HG03520 (cell line): ENCODE measurements around the gene MEIS1.

ENCODE experiments used
- ATAC-seq: cut with Tn5 transposase; IDR thresholded peaks from one replicate; pipeline ENCODE4 v1.9.1; 2021; ENCODE audit warnings: mild to moderate bottlenecking, moderate library complexity; ENCODE audit not compliant: unreplicated experiment

MEIS1 gene

DNA sequence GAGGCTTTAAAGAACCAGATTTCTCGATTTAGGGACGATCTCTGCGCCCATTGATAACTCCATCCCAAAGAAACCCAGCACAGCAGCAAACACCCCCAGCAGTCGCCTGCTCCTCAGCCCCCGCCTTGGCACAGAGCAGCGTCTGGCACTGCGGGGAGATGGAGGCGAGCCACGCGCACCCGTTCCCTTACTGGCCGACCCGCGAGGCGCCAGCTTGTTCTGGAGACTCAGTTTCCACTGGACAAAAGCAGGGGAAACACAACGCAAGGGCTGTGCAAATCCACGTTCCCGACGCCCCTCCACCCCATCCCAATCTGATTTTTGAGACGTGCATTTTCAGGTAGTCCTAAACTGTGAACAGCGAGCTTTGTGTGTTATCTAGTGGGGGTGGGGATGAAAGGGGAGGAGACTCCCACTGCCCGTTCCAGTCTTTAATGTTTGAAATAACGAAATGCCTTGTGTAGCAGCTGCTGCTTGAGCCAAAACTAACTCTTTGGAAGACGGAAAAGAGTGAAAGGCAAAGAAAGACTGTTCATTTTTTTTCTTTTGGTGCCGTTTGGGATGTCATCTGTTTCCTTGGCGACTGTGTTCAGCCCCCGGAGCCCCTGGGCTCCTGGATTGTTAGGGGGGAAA is 143.2 kb downstream of the MEIS1 start:
- ATAC-seq: no peak

DNA sequence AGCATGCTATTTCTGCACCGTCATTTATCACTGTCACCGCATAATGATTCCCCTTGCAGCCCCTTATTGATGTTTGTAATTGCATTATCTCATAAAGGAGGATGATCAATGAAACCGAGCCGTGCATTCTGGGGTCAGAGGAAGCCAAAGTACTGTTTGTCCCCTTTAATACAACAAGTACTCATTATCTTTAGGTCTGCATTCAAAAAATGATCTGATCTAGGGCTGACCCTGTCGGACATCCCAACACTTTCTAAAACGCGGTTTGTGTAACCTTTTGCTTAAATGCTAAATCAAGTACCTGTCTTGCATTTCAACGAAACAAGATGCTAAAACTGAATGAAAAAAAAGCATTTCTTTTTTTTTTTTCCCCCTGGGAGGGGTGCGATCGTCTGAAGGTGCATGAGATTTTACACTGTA is 143.8 kb downstream of the MEIS1 start:
- ATAC-seq: no peak

DNA sequence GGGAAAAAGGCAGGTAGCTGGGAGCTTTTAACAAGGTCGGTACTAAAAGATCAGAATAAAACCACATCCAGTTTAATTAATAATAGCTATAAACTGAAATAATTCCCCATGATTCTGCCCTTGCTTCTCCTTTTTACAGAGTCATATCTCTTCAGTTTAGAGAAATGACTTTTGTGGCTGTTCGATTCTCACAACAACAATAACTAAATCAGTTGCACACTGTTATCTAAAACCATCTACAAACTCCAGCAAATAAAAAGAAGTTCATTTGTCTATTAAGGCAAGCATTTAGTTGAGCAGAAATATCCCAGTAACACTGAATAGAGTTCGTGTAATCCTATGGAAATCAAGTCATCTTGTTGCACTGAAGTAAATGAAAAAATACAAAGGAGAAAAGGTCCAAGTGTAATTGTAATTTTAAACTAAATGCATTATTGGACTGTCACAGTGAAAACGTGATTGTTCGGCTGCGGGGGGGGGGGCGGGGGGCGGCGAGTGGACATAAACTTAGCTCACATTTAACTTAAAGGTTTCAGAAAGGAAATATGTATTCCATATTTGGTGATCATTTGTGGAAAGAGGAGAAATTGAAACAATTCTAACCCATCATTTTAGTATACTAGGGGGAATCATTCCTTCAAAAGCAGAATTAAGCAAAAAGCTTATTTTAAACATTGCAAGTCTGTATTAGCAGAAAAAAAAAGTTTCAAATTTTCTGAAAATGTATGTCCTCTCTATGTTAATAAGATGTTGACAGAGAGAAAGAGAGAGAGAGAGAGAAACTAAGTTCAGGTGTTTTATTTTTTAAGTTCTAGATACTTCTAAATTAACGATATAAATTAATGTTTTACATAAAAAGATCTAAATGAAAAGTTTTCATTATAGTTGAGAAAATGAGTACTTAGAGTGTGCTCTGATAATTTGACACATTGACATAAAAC is 144.5 kb downstream of the MEIS1 start:
- ATAC-seq: no peak

DNA sequence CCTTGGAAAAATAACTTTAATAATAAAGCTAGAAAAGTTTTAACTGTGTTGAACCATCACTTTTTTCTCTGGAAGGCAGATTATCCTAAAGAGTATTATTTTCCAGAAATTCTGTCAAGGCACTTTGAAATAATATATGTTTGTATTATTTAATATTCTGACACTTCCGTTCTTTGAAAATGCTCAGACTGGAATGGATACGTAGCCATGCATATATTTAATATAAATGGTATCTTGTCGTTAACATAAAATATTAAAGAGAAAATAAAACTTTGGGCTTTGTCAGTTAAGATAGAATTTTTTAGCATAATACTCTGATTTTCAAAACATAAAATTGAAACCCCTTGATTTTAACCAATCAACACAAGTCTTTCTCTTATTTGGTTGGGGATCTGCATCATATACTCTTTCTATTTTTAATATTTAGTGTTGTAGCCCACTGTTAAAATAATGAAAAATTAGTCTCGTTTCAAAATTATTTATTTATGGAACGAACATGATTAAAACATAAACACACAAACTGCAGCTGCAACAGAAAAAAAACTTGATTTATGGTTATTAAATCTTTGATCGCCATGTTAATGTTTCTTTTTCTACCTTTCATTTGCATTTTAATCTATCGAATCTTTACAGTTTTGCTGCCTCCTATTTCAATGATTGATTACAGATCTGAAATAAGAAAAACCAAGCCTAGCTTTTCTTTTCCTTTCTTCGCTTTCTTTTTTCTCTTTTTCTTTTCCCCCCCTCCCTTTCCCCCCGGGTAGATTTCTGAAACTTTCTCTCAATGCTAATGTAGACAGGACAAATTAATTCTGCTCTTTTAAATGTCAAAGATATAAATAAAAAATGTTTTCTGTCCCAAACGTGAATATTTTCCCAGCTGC is 145.5 kb downstream of the MEIS1 start:
- ATAC-seq: no peak

DNA sequence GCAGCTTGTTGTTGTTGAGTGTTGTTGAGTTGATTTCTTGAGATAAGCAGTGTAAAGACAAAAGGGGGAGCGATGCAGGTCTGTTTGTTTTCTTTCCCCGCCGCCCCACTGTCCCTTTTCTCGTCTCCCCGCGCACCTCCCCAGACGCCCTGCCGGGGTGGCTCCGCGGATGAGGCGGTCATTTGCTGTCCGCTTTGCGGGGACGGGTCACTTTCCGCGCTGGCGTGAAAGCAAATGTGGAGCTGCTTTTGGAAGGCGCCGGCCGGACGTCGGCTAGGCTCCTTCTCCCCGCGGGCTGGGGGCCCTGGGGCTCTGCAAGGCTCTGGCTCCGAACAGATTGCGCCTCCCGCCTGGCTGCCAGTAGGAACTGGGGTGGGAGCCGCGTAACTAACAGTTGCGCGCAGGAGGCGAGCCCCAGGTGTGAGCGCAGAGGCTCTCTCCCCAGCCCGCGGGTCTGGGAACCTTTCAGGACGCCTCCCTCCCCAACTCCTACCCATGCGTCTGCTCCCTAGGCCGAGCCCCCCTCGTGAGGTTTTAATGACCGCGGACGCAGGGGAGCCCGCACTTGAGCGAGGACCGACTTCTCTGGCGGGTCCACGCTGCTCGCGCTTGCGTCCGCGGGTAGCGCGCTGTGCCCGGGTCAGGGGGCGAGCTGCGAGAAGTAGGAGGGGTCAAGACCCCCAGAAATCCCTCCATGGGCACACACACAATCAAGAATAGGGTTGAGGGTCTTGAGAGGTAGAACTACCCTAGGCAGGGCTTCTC is 146.6 kb downstream of the MEIS1 start:
- no peak for ATAC-seq

DNA sequence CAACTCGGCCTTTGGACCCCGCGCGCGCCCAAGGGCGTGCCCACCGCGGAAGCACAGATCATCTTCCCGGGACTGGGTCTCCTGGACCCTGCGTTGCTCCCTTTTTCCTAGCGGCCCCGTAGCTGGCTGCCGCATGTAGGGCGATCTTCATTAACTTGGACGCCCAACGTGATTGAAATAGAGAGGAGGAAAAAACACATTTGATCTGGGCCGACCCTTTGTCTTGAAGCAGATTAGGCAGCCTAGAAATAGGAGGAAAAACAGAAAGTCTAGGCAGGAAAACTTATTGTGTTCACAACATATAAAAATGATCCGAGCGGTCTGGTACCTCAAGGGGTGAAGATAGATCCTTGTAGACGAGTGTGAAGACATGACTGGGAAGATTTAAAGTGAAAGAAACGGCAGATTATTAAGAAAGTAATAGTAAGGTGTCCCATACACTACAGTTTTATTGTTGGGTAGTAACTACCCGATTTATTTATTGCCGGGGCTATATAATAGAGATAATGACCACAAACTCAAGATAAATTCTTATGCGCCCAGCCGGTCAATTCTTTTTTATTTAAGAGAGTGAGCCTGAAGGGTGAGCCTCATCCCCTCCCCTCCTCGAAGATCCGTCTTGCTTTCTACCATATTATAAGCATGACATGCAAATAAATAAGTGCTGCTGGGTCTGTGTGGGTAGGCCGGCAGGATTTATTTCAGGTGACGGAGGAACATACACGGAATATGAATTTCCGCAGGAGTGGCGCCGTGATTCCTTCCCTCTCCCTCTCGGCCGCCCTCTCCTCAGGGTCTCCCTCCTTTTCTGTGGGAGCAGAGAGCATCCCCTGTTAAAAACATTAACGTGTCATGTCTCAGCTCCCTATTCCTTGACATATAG is 147.4 kb downstream of the MEIS1 start:
- ATAC-seq: no peak

DNA sequence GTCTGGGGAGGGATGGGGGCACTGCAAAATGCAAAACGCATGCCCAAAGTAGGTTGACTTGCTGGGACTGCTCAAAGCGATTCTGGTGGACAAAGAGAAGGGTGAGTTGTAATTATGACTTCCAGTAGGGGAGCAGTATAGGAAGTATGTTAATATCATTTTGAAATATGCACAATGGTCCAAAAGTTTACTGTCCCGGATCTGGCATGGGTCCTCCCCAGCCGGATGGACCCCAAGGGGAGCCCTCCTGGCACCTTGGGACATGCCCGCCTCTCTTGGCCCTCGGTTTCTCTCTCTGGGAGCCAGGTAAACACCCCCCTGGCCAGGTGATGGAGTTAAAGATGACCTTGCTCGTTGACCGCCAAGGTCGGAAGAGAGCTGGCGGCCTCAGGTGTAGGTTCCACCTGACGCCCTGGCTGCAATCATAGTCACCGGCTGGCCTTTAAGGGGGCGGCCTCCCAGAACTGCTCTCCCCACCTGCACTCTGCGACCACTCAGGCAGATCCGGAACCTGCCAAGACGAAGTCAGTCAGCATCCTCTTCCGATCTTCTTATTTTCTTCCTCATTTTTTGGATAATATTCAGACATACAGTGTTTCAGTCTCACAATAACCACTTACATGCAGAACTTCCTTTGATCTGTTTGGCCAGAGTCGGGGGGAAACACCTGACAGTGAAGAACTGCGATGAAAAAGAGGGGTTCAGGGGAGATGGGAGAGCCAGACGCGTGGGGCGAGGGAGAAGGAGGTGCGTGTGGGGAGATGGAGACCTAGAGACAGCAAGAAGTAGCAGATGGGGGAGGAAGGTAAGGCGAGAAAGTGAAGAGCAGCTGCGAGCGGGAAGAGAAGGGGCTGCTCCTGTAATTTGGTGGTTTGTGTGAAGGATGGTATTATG is 148.3 kb downstream of the MEIS1 start:
- ATAC-seq: no peak

DNA sequence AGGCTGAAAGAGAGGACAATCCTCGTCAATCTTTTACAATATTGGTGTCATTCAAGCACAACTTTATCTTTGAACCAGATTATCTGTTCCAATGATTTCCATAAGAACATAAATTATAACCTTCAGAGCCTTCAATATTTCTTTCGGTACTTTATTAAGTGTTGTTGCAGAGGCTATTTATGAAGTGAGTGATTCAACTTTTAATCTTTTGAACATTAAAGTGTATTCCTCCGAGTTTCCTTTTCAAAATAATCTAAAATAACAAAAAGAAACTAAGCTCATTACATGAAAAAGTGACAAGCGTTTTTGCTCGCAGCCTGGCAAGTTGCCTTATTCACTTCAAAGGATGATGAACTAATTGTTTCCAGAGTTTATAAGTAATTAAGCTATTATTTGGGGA is 149.0 kb downstream of the MEIS1 start:
- no peak for ATAC-seq

DNA sequence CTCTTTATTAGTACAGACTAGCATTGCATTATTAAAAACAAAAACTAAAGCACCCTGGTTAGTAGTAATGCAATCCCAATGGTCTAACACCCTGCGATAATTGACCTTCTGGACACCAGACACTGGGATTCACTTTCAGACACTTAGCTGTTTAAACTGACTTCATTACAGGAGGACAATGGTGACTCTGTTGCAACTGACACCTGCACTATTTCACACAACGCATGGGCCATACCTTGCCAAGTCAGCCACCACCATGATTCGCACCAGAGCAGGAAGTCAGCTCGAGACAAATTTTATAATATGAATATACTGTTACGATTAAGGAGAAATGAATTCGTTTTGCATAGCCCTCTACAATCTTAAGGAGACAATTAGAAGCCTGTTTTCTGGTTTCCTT is 150.7 kb downstream of the MEIS1 start:
- no peak for ATAC-seq

DNA sequence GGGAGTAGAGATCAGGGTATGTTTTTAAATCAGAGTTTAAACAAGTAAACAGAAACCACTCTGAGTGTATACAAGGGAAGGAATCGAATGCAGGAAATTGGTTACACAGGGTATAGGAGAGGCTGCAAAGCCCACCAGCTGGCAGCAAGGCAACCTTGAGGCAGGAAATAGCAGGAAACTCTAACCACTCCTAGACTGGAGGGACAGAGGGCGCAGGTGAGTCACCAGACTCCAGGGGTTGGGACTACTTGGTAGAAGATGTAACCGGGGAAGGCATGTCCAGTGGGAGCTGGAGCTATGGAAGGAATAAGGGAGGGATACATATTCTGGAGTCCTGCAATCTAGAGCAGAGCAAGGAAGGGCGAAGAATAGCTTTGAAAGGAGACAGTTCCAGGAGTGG is 152.3 kb downstream of the MEIS1 start:
- no peak for ATAC-seq

DNA sequence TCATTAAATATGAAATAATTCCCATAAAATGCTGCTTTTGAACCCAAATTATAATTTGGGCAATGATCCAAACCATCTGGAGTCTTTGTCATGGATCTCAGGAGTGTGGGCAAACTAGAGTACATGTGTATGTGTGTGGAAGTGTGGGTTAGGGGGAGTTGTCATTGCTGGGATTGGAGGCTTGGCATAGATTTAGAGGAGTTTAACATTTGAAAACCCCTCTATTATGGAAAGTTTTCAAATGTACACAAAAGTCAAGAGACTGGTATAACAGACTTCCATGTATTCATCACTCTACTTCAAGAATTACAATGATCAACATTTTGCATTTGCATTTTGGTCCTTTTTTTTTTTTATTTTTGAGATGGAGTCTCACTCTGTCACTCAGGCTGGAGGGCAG is 159.1 kb downstream of the MEIS1 start:
- ATAC-seq: no peak

DNA sequence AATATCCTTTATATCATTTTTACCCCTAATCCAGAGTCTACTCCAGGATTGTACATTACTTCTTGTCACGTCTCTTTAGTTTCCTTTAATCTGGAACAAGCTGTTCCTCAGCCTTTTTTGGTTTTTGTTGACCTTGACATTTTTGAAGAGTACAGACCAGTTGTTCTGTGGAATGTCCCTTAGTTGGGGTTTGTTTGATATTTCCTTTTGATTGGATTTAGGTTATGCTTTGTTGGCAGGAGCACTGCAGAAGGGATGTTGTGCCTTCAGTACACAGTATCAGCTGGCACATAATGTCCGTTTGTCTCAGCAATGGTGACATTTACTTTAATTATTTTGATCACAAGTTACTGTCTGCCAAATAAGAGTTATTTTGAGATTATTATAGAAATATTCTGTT is 160.6 kb downstream of the MEIS1 start:
- ATAC-seq: no peak

DNA sequence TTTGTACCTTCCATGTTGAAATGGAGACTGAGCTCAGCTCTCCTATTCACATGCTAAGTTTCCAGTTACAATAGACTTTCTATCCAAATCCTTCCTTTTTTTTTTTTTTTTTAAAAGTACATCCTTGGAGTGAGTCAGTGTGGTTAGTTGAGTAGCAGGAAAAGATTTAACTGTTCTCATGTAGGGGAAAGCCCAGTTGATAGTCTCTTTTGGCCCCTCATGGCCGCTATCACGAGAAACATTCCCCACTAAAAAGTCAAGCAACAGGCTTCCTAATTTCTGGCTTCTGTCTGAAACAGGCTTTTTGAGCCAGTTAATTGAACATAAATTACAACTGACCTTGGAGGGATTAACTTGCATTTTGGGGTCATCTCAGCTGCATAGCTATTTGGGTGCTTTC is 161.3 kb downstream of the MEIS1 start:
- ATAC-seq: no peak

DNA sequence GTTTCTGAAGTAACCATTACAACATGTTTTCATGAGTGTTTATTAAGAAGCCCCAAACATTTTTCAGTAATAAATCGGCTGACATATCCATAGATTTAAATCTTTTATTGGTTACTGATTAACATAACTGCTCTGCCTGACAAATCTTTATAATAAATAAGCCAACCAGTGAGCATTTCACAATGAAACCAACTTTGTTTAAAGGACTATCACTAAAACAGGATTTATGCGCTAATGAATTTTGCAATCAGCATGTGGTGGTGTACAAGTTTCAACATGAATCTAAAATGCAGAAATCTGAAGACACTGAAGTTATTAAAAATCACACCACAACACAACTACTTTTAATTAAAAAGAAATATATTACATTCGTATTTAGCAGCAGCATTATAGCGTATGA is 166.7 kb downstream of the MEIS1 start:
- ATAC-seq: no peak

DNA sequence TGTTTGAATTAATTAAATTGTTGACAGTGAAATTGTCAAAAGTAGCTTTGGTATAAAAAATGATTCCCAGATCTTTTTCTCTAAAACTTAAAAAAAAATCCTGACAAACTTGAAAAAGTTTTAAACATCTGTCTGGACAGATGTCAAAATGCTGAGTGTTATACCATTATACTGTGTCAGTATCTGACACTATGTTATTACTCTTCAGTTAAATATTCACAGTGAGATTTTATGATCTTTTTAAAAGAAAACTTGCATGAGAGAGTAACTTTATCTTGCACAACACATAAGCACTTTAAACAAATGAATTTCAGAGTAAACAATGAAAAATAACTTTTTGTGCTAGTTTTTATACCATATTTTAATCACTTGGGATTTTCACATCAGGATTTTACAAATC is 167.4 kb downstream of the MEIS1 start:
- ATAC-seq: no peak

DNA sequence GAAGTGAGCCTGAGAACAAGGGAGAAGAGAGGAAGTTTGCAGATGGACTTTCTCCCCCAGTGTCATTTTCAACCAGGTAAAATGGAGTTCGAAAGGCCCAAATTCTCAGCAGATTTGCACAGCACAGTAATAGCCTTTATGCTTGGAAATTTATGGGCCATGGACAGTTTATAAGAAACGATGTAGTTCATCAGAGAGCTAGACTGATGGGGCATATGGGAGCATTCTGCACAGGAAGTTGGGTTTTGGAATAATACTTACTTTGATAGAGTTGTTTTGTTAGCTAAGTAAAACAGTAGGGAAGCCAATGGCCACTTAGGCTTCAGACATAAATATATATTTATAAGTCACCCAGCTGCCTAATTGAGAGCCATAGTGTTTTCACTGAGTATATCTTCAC is 169.4 kb downstream of the MEIS1 start:
- no peak for ATAC-seq

DNA sequence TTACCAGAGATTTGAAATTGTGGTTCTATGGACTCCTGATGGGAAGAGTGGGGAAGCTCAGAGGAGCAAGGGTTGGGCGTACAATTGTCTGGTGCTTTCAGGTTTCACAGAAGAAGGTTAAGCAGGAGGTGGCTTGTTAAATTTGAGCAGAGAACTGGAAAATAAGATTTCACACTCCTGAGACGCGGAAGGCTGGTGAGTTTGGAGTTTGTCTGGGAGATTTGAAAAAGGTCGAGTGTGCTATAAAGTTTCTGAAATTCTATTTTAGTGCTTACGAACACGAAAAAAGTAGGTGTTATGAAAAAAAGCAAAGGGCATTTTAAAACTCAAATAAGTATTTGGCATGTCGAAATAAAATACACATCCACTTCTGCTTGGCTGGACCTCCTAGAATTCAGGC is 170.1 kb downstream of the MEIS1 start:
- no peak for ATAC-seq

DNA sequence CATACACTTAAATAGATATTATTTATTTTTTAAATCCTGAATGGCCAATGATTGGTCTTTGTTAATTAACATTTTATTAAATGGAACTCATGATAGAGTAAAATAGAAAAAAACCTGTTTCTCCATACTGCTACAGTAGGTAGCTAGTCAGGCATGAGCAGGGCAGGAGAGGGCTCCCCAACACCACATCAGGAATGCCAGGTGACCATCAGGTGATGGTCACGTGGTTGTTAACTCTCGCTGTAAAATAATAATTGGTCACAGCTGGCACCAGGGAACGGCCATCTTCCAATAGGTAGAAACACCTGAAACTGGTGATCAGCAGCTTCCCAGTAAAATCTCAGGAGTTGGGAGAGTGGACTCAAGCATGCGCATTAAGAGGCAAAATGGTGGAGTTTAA is 172.2 kb downstream of the MEIS1 start:
- ATAC-seq: no peak
